Suprapubic skin (tissue), 3 donors: ENCODE measurements around the gene XPC.

ENCODE experiments used
- CTCF ChIP-seq, 2 donors: fragments of 200-600 bp in 1 of 2; fragments of 450-650 bp in 1 of 2; sonication (generic) in 1 of 2; IDR thresholded peaks; one replicate each; pipeline ENCODE4 v1.5.1; 2016 to 2019; ENCODE audit warnings: antibody characterized with exemption in 2 of 2, mild to moderate bottlenecking in 1 of 2, moderate library complexity in 1 of 2
- EP300 ChIP-seq: sonication (generic); formaldehyde crosslinking; IDR thresholded peaks from one replicate; pipeline ENCODE4 v1.6.1; 2017; ENCODE audit warnings: antibody characterized with exemption
- POLR2A ChIP-seq, 2 donors: fragments of 450-650 bp; IDR thresholded peaks; one replicate each; pipeline ENCODE4 v1.6.1; 2017; ENCODE audit warnings: antibody characterized with exemption in 2 of 2, mild to moderate bottlenecking in 2 of 2, moderate library complexity in 2 of 2

GRCh38 chr3:14211621-14212020, 33.2 kb upstream of the XPC start:
- TF ChIP-seq CTCF (IDR thresholded peaks at IDR 0.05) (no peak), POLR2A (IDR thresholded peaks at IDR 0.05) (no peak), EP300 (no peak)
